GM12878 (cell line): Measurements from ENCODE around the gene EYA2. TPM values are rescaled to one million over a fixed set of nuclear protein-coding genes. Genes with fewer than 3 reads are reported as not detected.

Source experiments
- ATAC-seq: fragments of 200-7000 bp; cut with Tn5 transposase; 3 replicates; pipeline ENCODE4 v1.9.1; 2020; ENCODE audit warnings: mild to moderate bottlenecking, moderate library complexity
- BruUV-seq: library from RNA; stranded (reverse); fragments of 400-500 nt; replicated peaks from 2 replicates; lab custom pipeline; 2021; lab: Mats Ljungman, UMichigan
- CTCF ChIA-PET: fragments of 300-600 bp; sonication (Branson Sonifier 250); formaldehyde crosslinking; extraction: SDS; loops from one replicate; lab custom pipeline; 2021; ENCODE audit warnings: inconsistent platforms; lab: Yijun Ruan, JAX
- POLR2A ChIA-PET: fragments of 350-600 bp; formaldehyde crosslinking; extraction: SDS; loops from one replicate; lab custom pipeline; 2021; ENCODE audit warnings: inconsistent platforms; lab: Charles Lee
- RAD21 ChIA-PET: fragments of 300-600 bp; sonication (Branson Sonifier 250); formaldehyde crosslinking; loops from one replicate; lab custom pipeline; 2023; ENCODE audit warnings: antibody characterized with exemption; ENCODE audit not compliant: unreplicated experiment; lab: Charles Lee
- SMC1A ChIA-PET: fragments of 300-600 bp; sonication (Branson Sonifier 250); formaldehyde crosslinking; loops from one replicate; lab custom pipeline; 2023; ENCODE audit not compliant: unreplicated experiment, uncharacterized antibody; lab: Charles Lee
- DNase-seq: peaks from one replicate; pipeline ENCODE4 v3.0.0-alpha.2; 2011; ENCODE audit warnings: low read depth, low spot score
- FAIRE-seq: peaks from 3 replicates; lab custom pipeline; 2011; peaks lifted over from hg19 to GRCh38; lab: Jason Lieb, UNC
- H2AFZ ChIP-seq: 2 replicates; pipeline ENCODE4 v1.6.0; 2011; ENCODE audit warnings: low read depth, low read length, control low read depth; ENCODE audit not compliant: control insufficient read depth
- H3K27ac ChIP-seq: 2 replicates; pipeline ENCODE4 v1.5.1; 2011; ENCODE audit warnings: control low read depth; ENCODE audit not compliant: control insufficient read depth, insufficient read depth
- H3K27me3 ChIP-seq, 2 experiments: replicated peaks in 1 of 2; 2 replicates each; pipeline versions ENCODE4 v1.6.0 to v1.6.1; 2011; ENCODE audit warnings: low read length in 1 of 2; ENCODE audit not compliant: control insufficient read depth in 2 of 2, insufficient read depth in 2 of 2
- H3K36me3 ChIP-seq, 2 experiments: 2 replicates each; pipeline ENCODE4 v1.5.1; 2011; ENCODE audit warnings: low read length in 1 of 2; ENCODE audit not compliant: control insufficient read depth in 2 of 2, insufficient read depth in 2 of 2
- H3K4me1 ChIP-seq: 2 replicates; pipeline ENCODE4 v1.6.1; 2011; ENCODE audit warnings: mild to moderate bottlenecking, low read length, moderate library complexity, mixed read lengths; ENCODE audit not compliant: control insufficient read depth, insufficient read depth
- H3K4me2 ChIP-seq: 2 replicates; pipeline ENCODE4 v1.6.0; 2011; ENCODE audit warnings: control low read depth; ENCODE audit not compliant: control insufficient read depth, insufficient read depth
- H3K4me3 ChIP-seq: fragments of 200-600 bp; sonication (generic); 2 replicates; pipeline ENCODE4 v1.5.1; 2016
- H3K79me2 ChIP-seq: 2 replicates; pipeline ENCODE4 v1.6.0; 2011; ENCODE audit warnings: low read length; ENCODE audit not compliant: control insufficient read depth, insufficient read depth
- H3K9ac ChIP-seq: 2 replicates; pipeline ENCODE4 v1.8.0; 2011; ENCODE audit warnings: low read length, control low read depth, mixed read lengths; ENCODE audit not compliant: control insufficient read depth, insufficient read depth
- H3K9me3 ChIP-seq: replicated peaks from 3 replicates; pipeline ENCODE4 v1.5.1; 2011; ENCODE audit warnings: mild to moderate bottlenecking, low read length; ENCODE audit not compliant: control insufficient read depth, insufficient read depth
- H4K20me1 ChIP-seq: 2 replicates; pipeline ENCODE4 v1.6.0; 2011; ENCODE audit not compliant: control insufficient read depth, insufficient read depth
- FOXK2 ChIP-seq: fragments of 450-650 bp; IDR thresholded peaks from 2 replicates; pipeline ENCODE4 v1.6.1; 2017; ENCODE audit warnings: mild to moderate bottlenecking, moderate library complexity
- MEF2A ChIP-seq: IDR thresholded peaks from 2 replicates; pipeline ENCODE4 v1.6.1; 2011; ENCODE audit warnings: low read depth, mild to moderate bottlenecking, low read length, moderate library complexity; ENCODE audit not compliant: insufficient read depth
- NFXL1 ChIP-seq: fragments of 450-650 bp; IDR thresholded peaks from 2 replicates; pipeline ENCODE4 v1.6.1; 2017; ENCODE audit warnings: antibody characterized with exemption, mild to moderate bottlenecking, borderline replicate concordance
- NR2C2 ChIP-seq: IDR thresholded peaks from 2 replicates; pipeline ENCODE4 v1.6.1; 2011; ENCODE audit warnings: borderline replicate concordance, low read depth; ENCODE audit not compliant: control insufficient read depth, insufficient read length
- SP1 ChIP-seq: IDR thresholded peaks from one replicate; pipeline ENCODE4 v1.6.1; 2011; ENCODE audit warnings: low read depth, low read length
- STAT1 ChIP-seq: fragments of 450-650 bp; conservative IDR thresholded peaks from 2 replicates; pipeline ENCODE4 v1.6.1; 2014; ENCODE audit warnings: antibody characterized with exemption, mild to moderate bottlenecking
- ZNF384 ChIP-seq: IDR thresholded peaks from 2 replicates; pipeline ENCODE4 v1.6.1; 2012; ENCODE audit warnings: low read depth, mild to moderate bottlenecking, low read length, improper control_type of control experiment, borderline replicate concordance
- WGBS: methylation state at CpG from one replicate; pipeline ENCODE4 v1.1.6; 2016; ENCODE audit warnings: low lambda C conversion rate; ENCODE audit not compliant: insufficient replicate concordance, insufficient coverage; ENCODE audit errors: missing lambda C conversion rate; 5-methylcytosine and 5-hydroxymethylcytosine counted together
- in situ Hi-C: fragments of 300-500 bp; cut with MboI; formaldehyde crosslinking; loops from 9 replicates; pipeline ENCODE4 v1.14.3; 2018; ENCODE audit warnings: mixed read lengths
- intact Hi-C: fragments of 100-400 bp; cut with micrococcal nuclease; formaldehyde crosslinking; loops from one replicate; pipeline ENCODE4 v1.14.2; 2022; ENCODE audit not compliant: unreplicated experiment
- polyA plus RNA-seq, 11 experiments: library from polyadenylated mRNA; depleted of rRNA in 4 of 11; unstranded in 6 of 11; stranded (reverse) in 5 of 11; fragments of >200 nt; fragmentation: Nextera tagmentation in 4 of 11; fragmentation: Illumina TruSeq in 1 of 11; extraction: Ambion mirVana in 4 of 11; extraction: Trizol in 1 of 11; gene quantifications; 1 replicate in 1 of 11; 2 replicates in 10 of 11; pipeline versions ENCODE4 v1.2.1 to v1.2.3, GENCODE V29; 2011 to 2016; ENCODE audit warnings: inconsistent platforms in 2 of 11, missing spikeins in 2 of 11, low read depth in 1 of 11
- total RNA-seq, 4 experiments: library from RNA; depleted of rRNA in 3 of 4; stranded (reverse); fragments of >200 nt in 3 of 4; fragmentation: Illumina TruSeq in 1 of 4; extraction: Trizol in 1 of 4; gene quantifications; 2 replicates each; pipeline versions ENCODE4 v1.2.1 to v1.2.3, GENCODE V29; 2013 to 2021

Gene EYA2
- total and polyA plus RNA-seq, 10 of the 15 experiments (the other 5 are each of a cell fraction or from before 2014, with no cell fraction given) = 0.20 TPM; not detected in 9

DNA sequence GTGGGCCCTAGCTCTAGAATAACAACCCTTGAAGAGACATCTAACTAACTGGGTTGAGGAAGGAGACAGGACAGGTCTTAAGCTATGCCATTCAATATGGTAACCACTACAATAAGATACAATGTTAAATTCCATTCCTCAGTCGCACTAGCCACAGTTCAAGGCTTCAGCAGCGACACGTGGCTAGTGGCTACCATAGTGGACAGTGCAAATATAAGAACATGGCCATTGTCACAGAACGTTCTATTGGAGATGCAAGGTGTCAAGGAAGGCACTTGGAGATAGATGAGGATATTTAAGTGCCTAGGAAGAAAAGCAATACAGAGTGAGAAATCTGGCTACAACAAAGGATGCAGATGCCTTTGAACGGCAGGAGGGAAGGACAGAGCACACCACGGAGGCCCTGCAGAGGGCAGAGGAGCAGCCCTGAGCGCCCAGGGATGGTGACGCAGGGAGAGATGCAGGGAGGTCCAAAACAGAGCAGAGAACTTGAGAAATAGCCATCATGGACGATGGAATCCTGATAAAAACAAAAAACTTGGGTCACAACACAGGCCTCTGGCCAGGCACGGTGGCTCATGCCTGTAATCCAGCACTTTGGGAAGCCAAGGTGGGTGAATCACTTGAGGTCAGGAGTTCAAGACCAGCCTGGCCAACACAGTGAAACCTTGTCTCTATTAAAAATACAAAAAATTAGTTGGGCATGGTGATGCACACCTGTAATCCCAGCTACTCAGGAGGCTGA, 321.2 kb downstream of the EYA2 start:
- ATAC-seq (no peak), FAIRE-seq (no peak), DNase-seq (no peak)
- H3K9ac ChIP-seq = no peak overlapping the region
- ChIA-PET CTCF (interaction anchor here (0.8 to 3.1 kb wide), 4 partner anchors 11 to 168 kb away, joined by 4 to 17 read pairs (median 4); no protein-coding TSS in a partner anchor), RAD21 (no interaction called here), POLR2A (interaction anchor here (0.6 kb wide), 1 partner anchor 59 kb away, joined by 3 read pairs; no protein-coding TSS in a partner anchor), SMC1A (no interaction called here)
- BruUV-seq = no TSS peak
- no peak overlapping the region for H3K4me3 ChIP-seq
- H3K4me2 ChIP-seq = no peak overlapping the region
- no peak overlapping the region for H3K27ac ChIP-seq
- intact Hi-C loops (no loop called here), in situ Hi-C loops (no loop called here)
- H3K36me3 ChIP-seq = peaks cover 27 to 53% of the 10 kb centered on the region in 2 experiments
- H3K27me3 ChIP-seq = no peaks in the 10 kb centered on the region
- no peaks in the 10 kb centered on the region for H3K4me1 ChIP-seq
- H3K9me3 ChIP-seq = no peaks in the 10 kb centered on the region
- H2AFZ ChIP-seq = no peak overlapping the region
- WGBS = 98% methylated on average over 10 of the region's 10 CpGs
- no peaks in the 10 kb centered on the region for H3K79me2 ChIP-seq
- TF ChIP-seq NFXL1 (peak; percentile 3; the same call in 1 of the 2 replicates), STAT1 (no peak)
- H4K20me1 ChIP-seq = no peaks in the 10 kb centered on the region

DNA sequence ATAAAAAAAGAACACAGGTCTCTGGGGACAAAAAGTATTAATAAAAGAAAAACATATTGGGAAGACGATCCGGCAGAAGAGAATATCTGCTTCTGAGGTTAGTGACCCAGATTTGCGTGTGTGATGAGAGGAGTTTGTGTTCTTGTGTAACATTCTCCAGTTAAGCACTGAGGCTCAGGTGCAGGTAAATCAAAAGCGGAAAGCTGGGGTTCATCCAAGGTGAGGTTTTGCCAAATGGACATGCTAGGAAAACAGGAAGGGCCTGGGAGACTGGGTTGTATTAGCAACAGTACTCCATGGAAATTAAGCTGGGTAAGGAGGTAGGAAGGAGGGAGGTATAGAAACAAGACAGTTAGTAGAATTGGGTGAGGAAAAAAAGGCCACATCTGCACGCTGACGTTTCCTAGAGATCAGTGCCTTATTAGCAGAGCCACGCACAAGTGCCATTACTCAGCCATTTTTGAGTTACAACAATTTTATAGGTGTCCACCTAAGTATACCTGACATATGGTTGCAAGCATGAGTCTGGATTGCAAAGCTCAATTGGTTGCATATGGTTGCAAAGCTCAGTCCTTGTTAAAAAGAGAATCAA, 322.3 kb downstream of the EYA2 start:
- Histone ChIP-seq H3K9me3 (no peaks in the 10 kb centered on the region), H4K20me1 (no peaks in the 10 kb centered on the region), H3K79me2 (no peaks in the 10 kb centered on the region), H2AFZ (no peak overlapping the region), H3K4me1 (no peaks in the 10 kb centered on the region; the same call in 1 of the 2 replicates), H3K36me3 (peaks cover 30 to 51% of the 10 kb centered on the region in 2 experiments), H3K27me3 (no peaks in the 10 kb centered on the region), H3K4me3 (no peak overlapping the region), H3K4me2 (no peak overlapping the region), H3K27ac (no peak overlapping the region), H3K9ac (no peak overlapping the region)
- intact Hi-C loops (no loop called here), in situ Hi-C loops (no loop called here)
- TF ChIP-seq ZNF384 = no peak
- no peak for TF ChIP-seq FOXK2
- no peak for TF ChIP-seq SP1
- TF ChIP-seq NR2C2 = no peak
- TF ChIP-seq MEF2A = no peak
- BruUV-seq = no TSS peak
- FAIRE-seq (no peak), DNase-seq (no peak), ATAC-seq (no peak)
- ChIA-PET SMC1A (interaction anchor here (1.0 to 1.7 kb wide), 2 partner anchors 56 to 167 kb away, joined by 3 to 4 read pairs; no protein-coding TSS in a partner anchor), POLR2A (no interaction called here), RAD21 (interaction anchor here (0.6 to 1.3 kb wide), 3 partner anchors 58 to 295 kb away, joined by 3 to 4 read pairs (median 3); no protein-coding TSS in a partner anchor), CTCF (interaction anchor here (0.7 to 3.8 kb wide), 4 partner anchors 12 to 167 kb away, joined by 4 to 17 read pairs (median 9); no protein-coding TSS in a partner anchor)
- over 99% methylated on average over 7 of the region's 7 CpGs for WGBS
